K562 (cell line): ENCODE data around the gene KIF12. TPM values are rescaled to one million over a fixed set of nuclear protein-coding genes. Genes with fewer than 3 reads are reported as not detected.

ENCODE experiments used
- ATAC-seq: fragments of 200-7000 bp; cut with Tn5 transposase; 3 replicates; pipeline ENCODE4 v1.9.1; 2020; ENCODE audit warnings: moderate library complexity
- BruUV-seq: library from RNA; stranded (reverse); fragments of 400-500 nt; replicated peaks from 2 replicates; lab custom pipeline; 2021; lab: Mats Ljungman, UMichigan
- CTCF ChIA-PET: fragments of 300-600 bp; formaldehyde crosslinking; extraction: SDS; loops from one replicate; lab custom pipeline; 2021; ENCODE audit warnings: low intra/inter-chr PET ratio; lab: Yijun Ruan, JAX
- POLR2A ChIA-PET: fragments of 300-600, 350-650 bp; sonication (Branson Sonifier 250); formaldehyde crosslinking; extraction: SDS; loops from one replicate; lab custom pipeline; 2021; ENCODE audit warnings: antibody characterized with exemption, inconsistent platforms; lab: Yijun Ruan, JAX
- DNase-seq, 4 experiments: peaks; one replicate each; pipeline versions ENCODE4 v3.0.0 to v3.0.0-alpha.2; 2011 to 2018; ENCODE audit warnings: low spot score in 3 of 4, mixed read lengths in 3 of 4; ENCODE audit errors: extremely low read depth in 1 of 4
- FAIRE-seq: peaks from 2 replicates; lab custom pipeline; 2011; peaks lifted over from hg19 to GRCh38; lab: Jason Lieb, UNC
- H2AFZ ChIP-seq: 2 replicates; pipeline ENCODE4 v1.6.0; 2011; ENCODE audit warnings: low read depth, low read length, control low read depth, inconsistent platforms
- H3K27ac ChIP-seq: fragments of 200-600 bp; 3 replicates; pipeline ENCODE4 v1.8.0; 2011; ENCODE audit warnings: low read depth, mild to moderate bottlenecking, control low read depth, inconsistent platforms, low read length, moderate library complexity, mixed read lengths; ENCODE audit errors: extremely low read depth
- H3K27me3 ChIP-seq, 2 experiments: fragments of 300-600 bp in 1 of 2; 2 replicates in 1 of 2; 3 replicates in 1 of 2; pipeline versions ENCODE4 v1.6.0 to v1.8.0; 2011; ENCODE audit warnings: inconsistent platforms in 2 of 2, low read length in 2 of 2, mild to moderate bottlenecking in 1 of 2, mixed read lengths in 1 of 2, moderate library complexity in 1 of 2; ENCODE audit not compliant: control insufficient read depth in 2 of 2, insufficient read depth in 2 of 2
- H3K36me3 ChIP-seq: fragments of 300-600 bp; 3 replicates; pipeline ENCODE4 v1.8.0; 2011; ENCODE audit warnings: mild to moderate bottlenecking, low read length, inconsistent platforms; ENCODE audit not compliant: control insufficient read depth, insufficient read depth
- H3K4me1 ChIP-seq, 2 experiments: fragments of 200-600 bp in 1 of 2; replicated peaks in 1 of 2; 2 replicates in 1 of 2; 3 replicates in 1 of 2; pipeline versions ENCODE4 v1.5.1 to v1.8.0; 2011; ENCODE audit warnings: inconsistent platforms in 2 of 2, low read length in 2 of 2, mild to moderate bottlenecking in 1 of 2, mixed read lengths in 1 of 2, moderate library complexity in 1 of 2; ENCODE audit not compliant: control insufficient read depth in 2 of 2, insufficient read depth in 2 of 2
- H3K4me2 ChIP-seq: 2 replicates; pipeline ENCODE4 v1.6.1; 2011; ENCODE audit warnings: low read length, control low read depth, inconsistent platforms, mixed read lengths; ENCODE audit not compliant: insufficient read depth
- H3K4me3 ChIP-seq: fragments of 200-600 bp; sonication (generic), shearing (Covaris generic); 2 replicates; pipeline ENCODE4 v1.5.1; 2016; ENCODE audit warnings: control low read depth, inconsistent platforms
- H3K79me2 ChIP-seq: fragments of 200-600 bp; 3 replicates; pipeline ENCODE4 v1.8.0; 2011; ENCODE audit warnings: low read length, inconsistent platforms; ENCODE audit not compliant: control insufficient read depth, insufficient read depth
- H3K9ac ChIP-seq, 2 experiments: 2 replicates each; pipeline versions ENCODE4 v1.6.0 to v1.6.1; 2011; ENCODE audit warnings: low read depth in 2 of 2, low read length in 2 of 2, control low read depth in 1 of 2, inconsistent platforms in 1 of 2, mild to moderate bottlenecking in 1 of 2, mixed read lengths in 1 of 2; ENCODE audit not compliant: insufficient read depth in 1 of 2
- H3K9me1 ChIP-seq: one replicate; pipeline ENCODE4 v1.6.0; 2011; ENCODE audit warnings: inconsistent platforms, mild to moderate bottlenecking, low read length, moderate library complexity; ENCODE audit not compliant: control insufficient read depth, insufficient read depth
- H3K9me3 ChIP-seq: replicated peaks from 2 replicates; pipeline ENCODE4 v1.5.1; 2011; ENCODE audit warnings: low read depth, low read length, inconsistent platforms; ENCODE audit not compliant: control insufficient read depth, insufficient read depth
- H4K20me1 ChIP-seq: replicated peaks from 2 replicates; pipeline ENCODE4 v1.6.1; 2011; ENCODE audit warnings: low read length, inconsistent platforms, mixed read lengths; ENCODE audit not compliant: control insufficient read depth, insufficient read depth
- ARNT ChIP-seq, 2 experiments: fragments of 450-650 bp; IDR thresholded peaks; 2 replicates each; pipeline ENCODE4 v1.6.1; 2016; ENCODE audit warnings: mild to moderate bottlenecking in 1 of 2
- ATF3 ChIP-seq, 2 experiments: fragments of 450-650 bp in 1 of 2; sonication (generic) in 1 of 2; formaldehyde crosslinking in 1 of 2; IDR thresholded peaks in 1 of 2; conservative IDR thresholded peaks in 1 of 2; 2 replicates each; pipeline versions ENCODE4 v1.6.1 to v1.8.1; 2016 to 2023; ENCODE audit warnings: mild to moderate bottlenecking in 2 of 2, moderate library complexity in 2 of 2, inconsistent platforms in 1 of 2, missing genetic modification reagents in 1 of 2
- MTA1 ChIP-seq: fragments of 450-650 bp; IDR thresholded peaks from 2 replicates; pipeline ENCODE4 v1.6.1; 2017; ENCODE audit warnings: borderline replicate concordance
- MTA3 ChIP-seq: fragments of 450-650 bp; formaldehyde crosslinking; IDR thresholded peaks from 2 replicates; pipeline ENCODE4 v1.6.1; 2017; ENCODE audit warnings: mild to moderate bottlenecking, borderline replicate concordance
- PTTG1 ChIP-seq: fragments of 450-650 bp; IDR thresholded peaks from 2 replicates; pipeline ENCODE4 v1.6.1; 2016; ENCODE audit warnings: low read depth, mild to moderate bottlenecking, missing genetic modification characterization, missing compliant biosample characterization
- SMAD4 ChIP-seq: fragments of 250-450 bp; sonication (Bioruptor Pico); conservative IDR thresholded peaks from 2 replicates; pipeline ENCODE4 v1.8.0; 2021; ENCODE audit warnings: inconsistent platforms, mild to moderate bottlenecking, moderate library complexity
- SREBF1 ChIP-seq: fragments of 150-350 bp; IDR thresholded peaks from 2 replicates; pipeline ENCODE4 v1.6.1; 2014; ENCODE audit warnings: antibody characterized with exemption, low read depth, low read length, borderline replicate concordance
- TRIM24 ChIP-seq, 2 experiments: fragments of 450-650 bp; IDR thresholded peaks; 2 replicates each; pipeline ENCODE4 v1.6.1; 2016
- U2AF1 ChIP-seq: fragments of 200-400 bp; formaldehyde crosslinking; optimal IDR thresholded peaks from 2 replicates; pipeline ENCODE3; 2017; ENCODE audit warnings: mild to moderate bottlenecking, low read depth, low read length, moderate library complexity
- XRCC4 ChIP-seq: IDR thresholded peaks from one replicate; pipeline ENCODE4 v1.6.1; 2011; ENCODE audit not compliant: insufficient read depth, insufficient read length; ENCODE audit errors: extremely low read depth
- ZNF324 ChIP-seq: fragments of 250-450 bp; sonication (Bioruptor Pico); IDR thresholded peaks from 2 replicates; pipeline ENCODE4 v1.4.0; 2020; ENCODE audit warnings: mild to moderate bottlenecking
- ZNF696 ChIP-seq: fragments of 250-450 bp; sonication (Bioruptor Pico); conservative IDR thresholded peaks from 2 replicates; pipeline ENCODE4 v1.4.0; 2020; ENCODE audit warnings: mild to moderate bottlenecking, moderate library complexity
- WGBS: fragments of 100-300 bp; shearing (Covaris generic); methylation state at CpG from one replicate; pipeline ENCODE4 v1.1.6; 2016; ENCODE audit warnings: low coverage, mixed read lengths; ENCODE audit not compliant: insufficient coverage; ENCODE audit errors: missing lambda C conversion rate; 5-methylcytosine and 5-hydroxymethylcytosine counted together
- in situ Hi-C: fragments of 300-500 bp; cut with MboI; formaldehyde crosslinking; loops from 4 replicates; pipeline ENCODE4 v1.15.0; 2018; ENCODE audit warnings: inconsistent platforms, mixed read lengths
- intact Hi-C: fragments of 100-400 bp; cut with micrococcal nuclease; formaldehyde crosslinking; loops from 2 replicates; pipeline ENCODE4 v1.14.2; 2022
- polyA plus RNA-seq, 8 experiments: library from polyadenylated mRNA; depleted of rRNA in 4 of 8; stranded (reverse) in 5 of 8; unstranded in 3 of 8; fragments of >200 nt; fragmentation: Nextera tagmentation in 2 of 8; fragmentation: Illumina TruSeq in 1 of 8; extraction: Ambion mirVana in 2 of 8; extraction: Trizol in 1 of 8; gene quantifications; 2 replicates each; pipeline versions ENCODE4 v1.2.1 to v1.2.3, GENCODE V29; 2011 to 2014; ENCODE audit warnings: inconsistent platforms in 1 of 8, missing spikeins in 1 of 8
- total RNA-seq, 7 experiments: library from RNA; depleted of rRNA in 6 of 7; stranded (reverse); fragments of >200 nt in 6 of 7; fragmentation: Illumina TruSeq in 2 of 7; extraction: Trizol in 2 of 7; gene quantifications; 2 replicates each; pipeline versions ENCODE4 v1.2.1 to v1.2.3, GENCODE V29; 2011 to 2021; ENCODE audit warnings: low replicate concordance in 1 of 7

The KIF12 gene
- total and polyA plus RNA-seq, 9 of the 15 experiments (the other 6 are each of a cell fraction or from before 2014, with no cell fraction given), result not detected

GRCh38 chr9:114100536-114100935, 1.4 kb upstream of the KIF12 start (continued):
- no peak for TF ChIP-seq ZNF696 (CRISPR knock-in tag)
- no peak for TF ChIP-seq PTTG1 (tag)
- TF ChIP-seq U2AF1, result no peak
- no peak for TF ChIP-seq SMAD4
- TF ChIP-seq XRCC4, result no peak
- no peak for TF ChIP-seq ATF3 (IDR thresholded peaks at IDR 0.05)
- TF ChIP-seq ATF3 (CRISPR knock-in tag; conservative IDR thresholded peaks at IDR 0.05), result no peak

- Histone ChIP-seq H3K4me1 (peaks cover 0 to 12% of the 10 kb centered on the region in 2 experiments; a peak in 2 of 5 replicates), H3K4me2 (no peak overlapping the region), H3K27ac (no peak overlapping the region), H3K27me3 (peaks cover 0 to 21% of the 10 kb centered on the region in 2 experiments; a peak in 2 of 5 replicates), H3K9me1 (no peaks in the 10 kb centered on the region), H4K20me1 (no peaks in the 10 kb centered on the region; the same call in 1 of the 2 replicates), H3K9ac (no peak overlapping the region)
- intact Hi-C loops, result no loop called here
- WGBS, result 0% methylated on average over 2 of the region's 2 CpGs
- no peak for ATAC-seq
- CTCF ChIA-PET, result no interaction called here
- TF ChIP-seq MTA1 (no peak), ZNF324 (CRISPR knock-in tag) (no peak), ARNT (IDR thresholded peaks at IDR 0.05) (no peak), TRIM24 (IDR thresholded peaks at IDR 0.05) (no peak), MTA3 (no peak), SREBF1 (no peak)
- TF ChIP-seq, all 486 proteins: peak for 0
- H2AFZ ChIP-seq, result no peak overlapping the region
- H3K79me2 ChIP-seq, result no peaks in the 10 kb centered on the region
- H3K9me3 ChIP-seq, result no peaks in the 10 kb centered on the region
- H3K36me3 ChIP-seq, result no peaks in the 10 kb centered on the region
- FAIRE-seq, result no peak
- POLR2A ChIA-PET, result no interaction called here
- BruUV-seq, result no TSS peak
- no peak for DNase-seq
- in situ Hi-C loops, result no loop called here
- H3K4me3 ChIP-seq, result no peak overlapping the region
Measured at GRCh38 chr9:114099669-114100270, 678 bp upstream of the KIF12 start.
